ENCODE measurements around the gene SEMA6C.

SEMA6C gene

GRCh38 chr1:151187205-151187604 is 40.8 kb upstream of the SEMA6C start:
- no peaks in the 10 kb centered on the region for H3K9me3 ChIP-seq (ENCODE audit: low read depth, low read length)
- no peak overlapping the region for H3K9ac ChIP-seq (ENCODE audit: insufficient read length)
- H3K27ac ChIP-seq = no peak overlapping the region
- no peak for DNase-seq (ENCODE audit: low read depth, low spot score)
- TF ChIP-seq POLR2AphosphoS5 (IDR thresholded peaks at IDR 0.05; ENCODE audit: borderline replicate concordance, low read depth, low read length) (no peak), EZH2 (IDR thresholded peaks at IDR 0.05) (no peak), FOXP2 (optimal IDR thresholded peaks at IDR 0.05; ENCODE audit: control extremely low read depth, extremely low read length, insufficient read depth) (no peak)
- H3K4me3 ChIP-seq = no peak overlapping the region
- H3K36me3 ChIP-seq (ENCODE audit: insufficient read depth, low read length) = peaks cover 37% of the 10 kb centered on the region

- Histone ChIP-seq H3K9me3 (ENCODE audit: low read depth, low read length) (no peaks in the 10 kb centered on the region), H3K4me3 (no peak overlapping the region), H3K36me3 (ENCODE audit: insufficient read depth, low read length) (peaks cover 62% of the 10 kb centered on the region), H3K27ac (no peak overlapping the region), H3K9ac (ENCODE audit: insufficient read length) (no peak overlapping the region)
- DNase-seq (ENCODE audit: low read depth, low spot score) = no peak
- TF ChIP-seq EZH2 (IDR thresholded peaks at IDR 0.05) = no peak
- no peak for TF ChIP-seq POLR2AphosphoS5 (IDR thresholded peaks at IDR 0.05; ENCODE audit: borderline replicate concordance, low read depth, low read length)
- no peak for TF ChIP-seq FOXP2 (optimal IDR thresholded peaks at IDR 0.05; ENCODE audit: control extremely low read depth, extremely low read length, insufficient read depth)
Observed at GRCh38 chr1:151184211-151184610, 37.8 kb upstream of the SEMA6C start.

GRCh38 chr1:151176514-151177045 is 30.1 kb upstream of the SEMA6C start:
- Histone ChIP-seq H3K4me3 (no peak overlapping the region), H3K27ac (no peak overlapping the region), H3K9me3 (ENCODE audit: low read depth, low read length) (no peaks in the 10 kb centered on the region), H3K36me3 (ENCODE audit: insufficient read depth, low read length) (peaks cover 67% of the 10 kb centered on the region), H3K9ac (ENCODE audit: insufficient read length) (no peak overlapping the region)
- TF ChIP-seq FOXP2 (optimal IDR thresholded peaks at IDR 0.05; ENCODE audit: control extremely low read depth, extremely low read length, insufficient read depth) = no peak
- no peak for TF ChIP-seq POLR2AphosphoS5 (IDR thresholded peaks at IDR 0.05; ENCODE audit: borderline replicate concordance, low read depth, low read length)
- TF ChIP-seq EZH2 (IDR thresholded peaks at IDR 0.05) = no peak
- no peak for DNase-seq (ENCODE audit: low read depth, low spot score)

DNA sequence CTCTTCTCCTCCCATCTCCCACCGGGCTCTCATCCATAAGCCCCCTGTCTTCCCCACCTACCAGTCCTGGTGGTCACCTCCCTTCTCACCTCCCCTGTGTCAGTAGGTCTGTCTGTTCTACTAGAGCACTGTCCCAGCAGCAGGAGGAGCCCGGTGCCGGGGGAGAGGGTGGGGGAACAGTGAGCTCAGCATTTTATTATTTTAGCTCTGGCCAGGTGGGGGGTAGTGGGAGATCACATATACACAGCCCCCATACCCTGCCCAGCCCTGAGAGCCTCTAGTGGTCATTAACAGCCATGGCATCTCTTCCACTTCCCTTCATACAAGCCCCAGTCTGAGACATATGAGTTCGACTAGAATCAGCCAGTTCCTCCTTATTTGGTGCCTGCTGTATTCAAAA is 29.4 kb upstream of the SEMA6C start, which contains the start of gene TMOD4:
TSS of gene TMOD4 (minus strand) at position 119 of the 400 bp plus-strand sequence. CDS start 1,106 bp downstream, outside the sequence.
- no peaks in the 10 kb centered on the region for H3K9me3 ChIP-seq (ENCODE audit: low read depth, low read length)
- TF ChIP-seq POLR2AphosphoS5 (IDR thresholded peaks at IDR 0.05; ENCODE audit: borderline replicate concordance, low read depth, low read length) (no peak), FOXP2 (optimal IDR thresholded peaks at IDR 0.05; ENCODE audit: control extremely low read depth, extremely low read length, insufficient read depth) (no peak), EZH2 (IDR thresholded peaks at IDR 0.05) (no peak)
- DNase-seq (ENCODE audit: low read depth, low spot score) = no peak
- H3K36me3 ChIP-seq (ENCODE audit: insufficient read depth, low read length) = peaks cover 60% of the 10 kb centered on the region
- H3K4me3 ChIP-seq = no peak within 1 kb of the TSS
- no peak within 1 kb of the TSS for H3K27ac ChIP-seq
- no peak within 1 kb of the TSS for H3K9ac ChIP-seq (ENCODE audit: insufficient read length)

DNA sequence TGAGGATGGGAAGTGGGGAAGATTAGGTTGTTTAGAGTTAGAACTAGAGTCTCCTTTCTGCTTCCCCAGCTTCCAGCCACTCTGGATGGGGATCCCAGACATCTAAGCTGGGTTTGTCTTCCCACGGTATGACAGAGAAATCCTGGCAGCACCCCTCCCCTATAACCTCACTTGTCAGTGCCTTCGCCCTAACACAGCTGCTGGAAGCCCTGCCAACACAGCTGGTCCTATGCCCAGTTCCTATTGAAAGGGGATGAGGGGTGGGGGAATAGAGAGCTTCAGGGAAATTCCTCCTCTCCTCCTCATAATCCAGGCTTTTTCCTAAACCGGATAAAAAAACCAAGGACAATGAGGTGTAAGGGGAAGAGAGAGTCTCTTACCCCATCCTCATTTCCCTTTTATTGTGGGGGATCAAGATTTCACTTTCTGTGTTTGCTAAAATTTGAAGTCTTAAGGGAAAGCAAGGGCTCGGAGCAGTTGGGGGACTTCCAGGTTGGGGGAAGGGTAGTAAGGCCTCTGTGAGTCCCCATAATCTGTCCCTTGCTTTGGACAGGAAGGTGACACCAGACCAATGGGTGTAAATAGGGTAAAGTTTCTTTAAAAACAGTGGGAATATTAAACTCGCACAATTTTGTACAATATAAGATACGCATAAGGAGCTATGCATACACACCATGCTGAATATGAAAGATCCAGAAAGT is 28.8 kb upstream of the SEMA6C start:
- TF ChIP-seq POLR2AphosphoS5 (IDR thresholded peaks at IDR 0.05; ENCODE audit: borderline replicate concordance, low read depth, low read length) (no peak), EZH2 (IDR thresholded peaks at IDR 0.05) (no peak), FOXP2 (optimal IDR thresholded peaks at IDR 0.05; ENCODE audit: control extremely low read depth, extremely low read length, insufficient read depth) (no peak)
- H3K9ac ChIP-seq (ENCODE audit: insufficient read length) = no peak overlapping the region
- no peak overlapping the region for H3K4me3 ChIP-seq
- no peak overlapping the region for H3K27ac ChIP-seq
- no peaks in the 10 kb centered on the region for H3K9me3 ChIP-seq (ENCODE audit: low read depth, low read length)
- DNase-seq (ENCODE audit: low read depth, low spot score) = no peak
- H3K36me3 ChIP-seq (ENCODE audit: insufficient read depth, low read length) = peaks cover 54% of the 10 kb centered on the region

DNA sequence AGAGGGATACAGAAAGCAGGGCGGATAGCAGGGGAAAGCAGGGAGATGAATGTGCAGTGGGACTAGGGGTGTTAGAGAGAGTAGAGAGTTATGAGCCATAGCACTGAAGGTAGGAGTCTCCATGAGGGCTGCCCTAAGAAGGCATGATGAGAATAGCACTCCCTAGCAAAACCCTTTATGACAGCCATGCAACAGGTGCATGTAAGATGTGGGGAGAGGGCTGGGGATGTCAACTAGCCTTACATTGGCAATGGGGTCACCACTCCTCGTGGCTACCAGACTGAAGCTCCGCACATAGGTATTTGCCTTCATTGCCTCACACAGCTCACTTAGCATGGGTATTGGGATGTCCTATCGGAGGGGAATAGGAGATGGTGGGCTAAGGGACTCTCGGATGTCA is 24.8 kb upstream of the SEMA6C start:
- TF ChIP-seq POLR2AphosphoS5 (IDR thresholded peaks at IDR 0.05; ENCODE audit: borderline replicate concordance, low read depth, low read length) (no peak), FOXP2 (optimal IDR thresholded peaks at IDR 0.05; ENCODE audit: control extremely low read depth, extremely low read length, insufficient read depth) (no peak), EZH2 (IDR thresholded peaks at IDR 0.05) (no peak)
- no peaks in the 10 kb centered on the region for H3K9me3 ChIP-seq (ENCODE audit: low read depth, low read length)
- peaks cover 33% of the 10 kb centered on the region for H3K36me3 ChIP-seq (ENCODE audit: insufficient read depth, low read length)
- H3K4me3 ChIP-seq = no peak overlapping the region
- H3K27ac ChIP-seq = no peak overlapping the region
- DNase-seq (ENCODE audit: low read depth, low spot score) = no peak
- no peak overlapping the region for H3K9ac ChIP-seq (ENCODE audit: insufficient read length)

DNA sequence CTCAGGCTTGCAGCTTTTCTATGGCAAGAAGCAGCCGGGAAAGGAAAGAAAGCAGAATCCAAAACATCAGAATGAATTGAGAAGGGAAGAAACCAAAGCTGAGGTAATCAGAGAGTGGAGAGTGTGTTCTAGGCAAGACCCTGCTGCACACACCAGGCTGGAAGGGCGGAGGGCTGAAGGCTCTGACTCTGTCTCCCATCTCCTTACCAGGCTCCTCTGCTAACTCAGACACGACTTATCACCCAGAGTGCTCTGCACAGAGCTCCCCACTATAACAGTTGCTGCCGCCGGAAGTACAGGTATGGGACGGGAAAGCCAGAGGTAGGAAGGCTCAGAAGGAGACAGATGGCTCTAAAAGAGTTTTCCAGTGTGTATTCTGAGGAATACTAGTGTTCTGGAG is 20.7 kb upstream of the SEMA6C start:
- H3K9me3 ChIP-seq (ENCODE audit: low read depth, low read length) = no peaks in the 10 kb centered on the region
- H3K4me3 ChIP-seq = peak overlapping the region; percentile 87
- H3K27ac ChIP-seq = no peak overlapping the region
- TF ChIP-seq EZH2 (IDR thresholded peaks at IDR 0.05) = no peak
- no peak for TF ChIP-seq POLR2AphosphoS5 (IDR thresholded peaks at IDR 0.05; ENCODE audit: borderline replicate concordance, low read depth, low read length)
- no peak for TF ChIP-seq FOXP2 (optimal IDR thresholded peaks at IDR 0.05; ENCODE audit: control extremely low read depth, extremely low read length, insufficient read depth)
- DNase-seq (ENCODE audit: low read depth, low spot score) = no peak
- H3K9ac ChIP-seq (ENCODE audit: insufficient read length) = peak overlapping the region; percentile 91
- peaks cover 13% of the 10 kb centered on the region for H3K36me3 ChIP-seq (ENCODE audit: insufficient read depth, low read length)

- H3K9me3 ChIP-seq (ENCODE audit: low read depth, low read length) = no peaks in the 10 kb centered on the region
- peak overlapping the region; percentile 87 for H3K4me3 ChIP-seq
- peak overlapping the region; percentile 91 for H3K9ac ChIP-seq (ENCODE audit: insufficient read length)
- peak overlapping the region; percentile 54; the same call in 1 of the 2 replicates for H3K27ac ChIP-seq
- peaks cover 18% of the 10 kb centered on the region for H3K36me3 ChIP-seq (ENCODE audit: insufficient read depth, low read length)
- TF ChIP-seq POLR2AphosphoS5 (IDR thresholded peaks at IDR 0.05; ENCODE audit: borderline replicate concordance, low read depth, low read length) = no peak
- TF ChIP-seq FOXP2 (optimal IDR thresholded peaks at IDR 0.05; ENCODE audit: control extremely low read depth, extremely low read length, insufficient read depth) = no peak
- no peak for TF ChIP-seq EZH2 (IDR thresholded peaks at IDR 0.05)
- no peak for DNase-seq (ENCODE audit: low read depth, low spot score)
Observed at GRCh38 chr1:151166505-151166956, 20.1 kb upstream of the SEMA6C start.
